ENCODE results near the gene TAC3.

The TAC3 gene

GRCh38 chr12:56999456-56999855, 16.9 kb downstream of the TAC3 start:
- no peaks in the 10 kb centered on the region for H3K4me1 ChIP-seq (ENCODE audit: control insufficient read depth, insufficient read depth, low read length)
- peaks cover 37% of the 10 kb centered on the region for H3K36me3 ChIP-seq (ENCODE audit: control insufficient read depth, insufficient read depth, low read length)
- no peaks in the 10 kb centered on the region for H3K27me3 ChIP-seq (ENCODE audit: control insufficient read depth, insufficient read depth, low read length)
- H3K4me3 ChIP-seq (ENCODE audit: low read depth, low read length): no peak overlapping the region
- H3K9ac ChIP-seq (ENCODE audit: low read depth, low read length): no peak overlapping the region
- H3K9me3 ChIP-seq (ENCODE audit: control insufficient read depth, insufficient read depth, low read length): no peaks in the 10 kb centered on the region

GRCh38 chr12:56998981-56999380, 17.3 kb downstream of the TAC3 start:
- Histone ChIP-seq H3K9ac (ENCODE audit: low read depth, low read length) (no peak overlapping the region), H3K27me3 (ENCODE audit: control insufficient read depth, insufficient read depth, low read length) (no peaks in the 10 kb centered on the region), H3K4me1 (ENCODE audit: control insufficient read depth, insufficient read depth, low read length) (no peaks in the 10 kb centered on the region), H3K9me3 (ENCODE audit: control insufficient read depth, insufficient read depth, low read length) (no peaks in the 10 kb centered on the region), H3K4me3 (ENCODE audit: low read depth, low read length) (no peak overlapping the region), H3K36me3 (ENCODE audit: control insufficient read depth, insufficient read depth, low read length) (peaks cover 33% of the 10 kb centered on the region)

- Histone ChIP-seq H3K9ac (ENCODE audit: low read depth, low read length) (no peak overlapping the region), H3K36me3 (ENCODE audit: control insufficient read depth, insufficient read depth, low read length) (peaks cover 26% of the 10 kb centered on the region), H3K9me3 (ENCODE audit: control insufficient read depth, insufficient read depth, low read length) (no peaks in the 10 kb centered on the region), H3K4me1 (ENCODE audit: control insufficient read depth, insufficient read depth, low read length) (peaks cover 2% of the 10 kb centered on the region), H3K4me3 (ENCODE audit: low read depth, low read length) (no peak overlapping the region), H3K27me3 (ENCODE audit: control insufficient read depth, insufficient read depth, low read length) (no peaks in the 10 kb centered on the region)
Observed at GRCh38 chr12:56998316-56998715, 18.0 kb downstream of the TAC3 start.

GRCh38 chr12:56996793-56997545, 19.4 kb downstream of the TAC3 start:
- no peaks in the 10 kb centered on the region for H3K27me3 ChIP-seq (ENCODE audit: control insufficient read depth, insufficient read depth, low read length)
- peaks cover 2% of the 10 kb centered on the region for H3K4me1 ChIP-seq (ENCODE audit: control insufficient read depth, insufficient read depth, low read length)
- H3K9ac ChIP-seq (ENCODE audit: low read depth, low read length): no peak overlapping the region
- H3K36me3 ChIP-seq (ENCODE audit: control insufficient read depth, insufficient read depth, low read length): peaks cover 17% of the 10 kb centered on the region
- no peaks in the 10 kb centered on the region for H3K9me3 ChIP-seq (ENCODE audit: control insufficient read depth, insufficient read depth, low read length)
- H3K4me3 ChIP-seq (ENCODE audit: low read depth, low read length): no peak overlapping the region

GRCh38 chr12:56995930-56996496, 20.3 kb downstream of the TAC3 start:
- Histone ChIP-seq H3K4me3 (ENCODE audit: low read depth, low read length) (no peak overlapping the region), H3K4me1 (ENCODE audit: control insufficient read depth, insufficient read depth, low read length) (peaks cover 4% of the 10 kb centered on the region), H3K36me3 (ENCODE audit: control insufficient read depth, insufficient read depth, low read length) (peaks cover 11% of the 10 kb centered on the region), H3K9me3 (ENCODE audit: control insufficient read depth, insufficient read depth, low read length) (no peaks in the 10 kb centered on the region), H3K9ac (ENCODE audit: low read depth, low read length) (no peak overlapping the region), H3K27me3 (ENCODE audit: control insufficient read depth, insufficient read depth, low read length) (no peaks in the 10 kb centered on the region)

GRCh38 chr12:56995201-56995929, 21.0 kb downstream of the TAC3 start:
- H3K9ac ChIP-seq (ENCODE audit: low read depth, low read length): no peak overlapping the region
- no peaks in the 10 kb centered on the region for H3K9me3 ChIP-seq (ENCODE audit: control insufficient read depth, insufficient read depth, low read length)
- no peak overlapping the region for H3K4me3 ChIP-seq (ENCODE audit: low read depth, low read length)
- H3K4me1 ChIP-seq (ENCODE audit: control insufficient read depth, insufficient read depth, low read length): peaks cover 4% of the 10 kb centered on the region
- peaks cover 11% of the 10 kb centered on the region for H3K36me3 ChIP-seq (ENCODE audit: control insufficient read depth, insufficient read depth, low read length)
- H3K27me3 ChIP-seq (ENCODE audit: control insufficient read depth, insufficient read depth, low read length): no peaks in the 10 kb centered on the region

- Histone ChIP-seq H3K4me1 (ENCODE audit: control insufficient read depth, insufficient read depth, low read length) (peaks cover 4% of the 10 kb centered on the region), H3K9me3 (ENCODE audit: control insufficient read depth, insufficient read depth, low read length) (no peaks in the 10 kb centered on the region), H3K9ac (ENCODE audit: low read depth, low read length) (no peak overlapping the region), H3K36me3 (ENCODE audit: control insufficient read depth, insufficient read depth, low read length) (peaks cover 11% of the 10 kb centered on the region), H3K27me3 (ENCODE audit: control insufficient read depth, insufficient read depth, low read length) (no peaks in the 10 kb centered on the region), H3K4me3 (ENCODE audit: low read depth, low read length) (no peak overlapping the region)
Observed at GRCh38 chr12:56994231-56994746, 22.0 kb downstream of the TAC3 start.

- H3K36me3 ChIP-seq (ENCODE audit: control insufficient read depth, insufficient read depth, low read length): peaks cover 11% of the 10 kb centered on the region
- H3K27me3 ChIP-seq (ENCODE audit: control insufficient read depth, insufficient read depth, low read length): no peaks in the 10 kb centered on the region
- H3K4me1 ChIP-seq (ENCODE audit: control insufficient read depth, insufficient read depth, low read length): peaks cover 5% of the 10 kb centered on the region
- no peaks in the 10 kb centered on the region for H3K9me3 ChIP-seq (ENCODE audit: control insufficient read depth, insufficient read depth, low read length)
- H3K4me3 ChIP-seq (ENCODE audit: low read depth, low read length): no peak overlapping the region
- H3K9ac ChIP-seq (ENCODE audit: low read depth, low read length): no peak overlapping the region
Observed at GRCh38 chr12:56993346-56993745, 23.0 kb downstream of the TAC3 start.

GRCh38 chr12:56991319-56992246, 24.7 kb downstream of the TAC3 start:
- H3K27me3 ChIP-seq (ENCODE audit: control insufficient read depth, insufficient read depth, low read length): no peaks in the 10 kb centered on the region
- H3K9me3 ChIP-seq (ENCODE audit: control insufficient read depth, insufficient read depth, low read length): no peaks in the 10 kb centered on the region
- H3K36me3 ChIP-seq (ENCODE audit: control insufficient read depth, insufficient read depth, low read length): peaks cover 9% of the 10 kb centered on the region
- H3K9ac ChIP-seq (ENCODE audit: low read depth, low read length): no peak overlapping the region
- peaks cover 11% of the 10 kb centered on the region for H3K4me1 ChIP-seq (ENCODE audit: control insufficient read depth, insufficient read depth, low read length)
- H3K4me3 ChIP-seq (ENCODE audit: low read depth, low read length): no peak overlapping the region

- Histone ChIP-seq H3K4me3 (ENCODE audit: low read depth, low read length) (no peak overlapping the region), H3K36me3 (ENCODE audit: control insufficient read depth, insufficient read depth, low read length) (peaks cover 6% of the 10 kb centered on the region), H3K4me1 (ENCODE audit: control insufficient read depth, insufficient read depth, low read length) (peaks cover 11% of the 10 kb centered on the region), H3K27me3 (ENCODE audit: control insufficient read depth, insufficient read depth, low read length) (no peaks in the 10 kb centered on the region), H3K9ac (ENCODE audit: low read depth, low read length) (no peak overlapping the region), H3K9me3 (ENCODE audit: control insufficient read depth, insufficient read depth, low read length) (no peaks in the 10 kb centered on the region)
Observed at GRCh38 chr12:56990648-56991318, 25.5 kb downstream of the TAC3 start.
